Non-pigmented ciliary epithelial cell (primary cell): ENCODE data around the gene HTR3E.
"Not testable (repeated sequence)": the region's sequence is repeated elsewhere in the genome, so short reads cannot be mapped to it uniquely, and the experiment has no call there.

Experiments used
- DNase-seq: peaks from one replicate; pipeline ENCODE4 v3.0.0-alpha.2; 2010; ENCODE audit warnings: low read depth

HTR3E gene

DNA sequence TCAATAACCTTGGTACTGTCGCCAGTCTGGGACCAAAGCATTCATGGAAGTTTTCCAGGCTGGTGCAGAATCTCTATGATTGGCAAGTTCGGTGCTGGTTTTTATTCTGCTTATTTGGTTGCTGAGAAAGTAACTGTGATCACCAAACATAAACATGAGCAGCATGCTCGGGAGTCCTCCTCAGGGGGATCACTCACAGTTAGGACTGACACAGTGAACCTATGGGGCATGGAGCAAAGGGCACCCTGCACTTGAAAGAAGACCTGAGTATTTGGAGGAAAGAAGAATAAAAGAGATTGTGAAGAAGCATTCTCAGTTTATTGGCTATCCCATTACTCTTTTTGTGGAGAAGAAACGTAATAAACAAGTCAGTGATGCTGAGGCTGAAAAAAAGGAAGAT lies 19.2 kb downstream of the HTR3E start:
- DNase-seq = no peak

DNA sequence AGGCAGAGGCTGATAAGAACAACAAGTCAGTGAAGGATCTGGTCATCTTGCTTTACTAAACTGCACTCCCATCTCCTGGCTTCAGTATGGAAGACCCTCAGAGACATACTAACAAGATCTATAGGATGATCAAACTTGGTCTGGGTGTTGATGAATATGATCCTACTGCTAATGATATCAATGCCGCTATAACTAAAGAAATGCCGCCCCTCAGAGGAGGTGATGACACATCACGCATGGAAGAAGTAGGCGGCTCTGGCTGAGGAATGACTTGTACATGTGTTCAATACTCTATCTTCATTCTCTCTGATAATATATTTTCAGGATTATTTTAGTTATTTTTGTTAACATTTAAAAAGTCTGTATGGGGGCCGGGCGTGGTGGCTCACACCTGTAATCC lies 20.8 kb downstream of the HTR3E start:
- no peak for DNase-seq

DNA sequence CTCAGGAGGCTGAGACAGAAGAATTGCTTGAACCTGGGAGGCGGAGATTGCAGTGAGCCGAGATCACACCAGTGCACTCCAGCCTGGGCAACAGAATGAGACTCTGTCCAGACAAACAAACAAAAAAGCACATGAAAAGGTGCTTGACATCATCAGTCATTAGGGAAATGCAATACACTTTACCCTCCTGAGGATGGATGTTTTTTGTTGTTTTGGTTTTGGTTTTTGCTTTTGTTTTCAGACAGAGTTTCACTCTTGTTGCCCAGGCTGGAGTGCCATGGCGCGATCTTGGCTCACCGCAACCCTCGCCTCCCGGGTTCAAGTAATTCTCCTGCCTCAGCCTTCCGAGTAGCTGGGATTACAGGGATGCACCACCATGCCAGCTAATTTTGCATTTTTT lies 24.2 kb downstream of the HTR3E start:
- DNase-seq = not testable (repeated sequence)

DNA sequence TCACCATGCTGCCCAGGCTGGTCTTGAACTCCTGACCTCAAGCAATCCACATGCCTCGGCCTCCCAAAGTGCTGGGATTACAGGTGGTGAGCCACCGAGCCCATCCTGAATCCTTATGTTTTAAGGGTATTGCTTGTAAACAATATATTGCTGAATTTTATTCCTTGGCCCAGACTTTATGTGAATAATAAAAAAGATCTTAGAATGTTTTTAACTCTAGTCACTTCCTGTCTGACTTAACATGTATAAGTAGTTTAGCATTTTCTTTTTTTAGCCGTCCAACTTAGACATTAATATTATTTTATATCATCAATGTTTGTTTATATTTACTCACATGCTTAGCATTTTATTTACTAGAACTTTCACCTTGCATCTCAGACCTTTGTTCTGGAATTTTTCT lies 29.1 kb downstream of the HTR3E start:
- no peak for DNase-seq

DNA sequence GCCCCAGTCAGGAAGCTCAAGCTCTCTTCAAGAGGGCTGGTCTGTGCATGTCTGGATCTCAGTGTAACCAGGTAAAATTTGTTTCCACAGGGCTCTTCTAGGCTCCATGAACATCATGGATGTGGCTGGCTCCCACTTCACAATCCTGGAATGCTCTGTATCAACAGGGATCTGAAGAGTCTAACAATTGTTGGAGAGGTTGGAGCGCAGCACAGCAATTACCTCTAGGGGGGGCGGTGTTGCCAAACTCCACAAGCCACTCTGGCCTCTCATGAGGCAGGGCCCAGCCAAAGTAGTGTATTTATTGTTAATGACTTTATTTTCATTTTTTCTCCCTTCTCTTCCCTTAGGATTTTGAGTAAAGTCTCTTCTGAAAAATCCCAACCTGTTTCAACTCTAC lies 32.1 kb downstream of the HTR3E start:
- DNase-seq = no peak

DNA sequence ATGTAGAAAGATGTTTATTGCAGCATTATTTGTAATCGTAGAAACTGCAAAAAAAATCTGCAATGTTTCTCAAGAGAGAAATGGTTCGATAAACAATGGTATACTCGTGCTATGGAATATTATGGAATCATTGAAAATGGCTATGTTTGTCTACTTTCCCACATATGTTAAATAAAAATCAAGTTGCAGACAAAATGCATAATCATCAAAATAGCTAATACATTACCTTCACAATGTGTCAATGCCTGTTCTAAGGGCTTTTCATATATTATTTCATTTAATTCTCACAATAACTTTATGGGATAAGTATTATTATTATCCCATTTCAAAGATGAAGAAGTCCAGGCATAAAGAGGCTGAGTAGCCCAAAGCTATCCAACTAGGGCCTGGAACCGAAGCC lies 36.1 kb downstream of the HTR3E start:
- no peak for DNase-seq

DNA sequence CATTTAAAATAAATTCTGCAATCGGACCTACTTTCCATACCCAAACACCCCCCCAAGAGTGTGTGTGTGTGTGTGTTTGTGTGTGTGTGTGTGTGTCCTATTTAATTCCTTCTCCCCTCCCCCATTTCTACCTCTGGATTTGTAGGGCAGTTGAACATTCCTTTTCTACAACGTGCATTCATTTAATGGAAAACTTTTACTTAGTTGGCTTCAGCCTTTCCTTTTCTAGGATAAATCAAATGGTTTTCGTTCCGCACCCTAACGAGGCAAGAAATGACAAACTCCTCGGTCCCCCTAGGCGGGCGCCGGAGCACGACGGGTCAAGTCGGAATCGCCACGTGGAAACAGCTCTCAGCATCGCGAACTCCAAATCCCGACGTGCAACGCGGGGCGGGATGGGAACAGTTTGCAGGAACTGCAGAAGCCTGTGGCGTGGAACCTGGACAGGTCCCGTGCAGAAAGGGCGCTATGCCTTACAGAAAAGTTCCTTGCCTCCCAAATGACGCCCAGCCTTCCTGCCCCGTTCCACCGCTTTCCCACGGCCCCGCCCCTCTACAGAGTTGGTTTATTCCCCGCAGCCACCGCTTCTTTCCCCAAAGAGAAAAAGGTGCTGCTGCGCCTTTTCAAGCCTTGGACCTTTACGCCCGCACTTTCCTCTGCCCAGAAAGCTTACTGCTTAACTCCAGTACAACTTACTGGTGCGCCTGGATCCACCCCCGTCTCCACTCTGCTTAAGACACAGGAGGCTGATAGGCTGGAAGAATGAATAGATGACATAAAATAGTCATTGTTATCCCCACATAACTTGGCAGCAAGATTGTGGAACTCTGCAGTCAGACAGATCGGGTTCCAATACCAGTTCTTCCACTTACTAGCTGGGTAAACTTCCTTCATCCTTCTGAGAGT lies 37.2 kb downstream of the HTR3E start:
- DNase-seq = no peak

DNA sequence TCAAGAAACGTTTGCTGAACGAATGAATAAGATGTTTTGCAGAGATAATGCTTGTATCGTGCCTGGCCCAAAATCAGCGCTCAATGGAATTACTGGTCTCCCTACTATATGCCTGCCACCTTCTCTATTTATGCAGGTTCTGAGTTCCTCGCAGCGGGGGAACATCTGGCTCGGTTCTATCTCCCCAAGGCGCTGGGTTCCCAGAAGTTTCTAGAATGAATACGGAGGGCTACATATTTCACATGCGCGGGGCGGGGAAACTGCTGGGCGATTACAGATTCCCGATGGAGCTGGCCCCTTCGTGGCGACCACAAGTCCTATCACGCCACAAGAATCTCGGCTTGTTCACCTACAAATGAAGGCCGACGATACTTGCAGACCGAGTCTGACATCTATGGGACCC lies 37.9 kb downstream of the HTR3E start:
- no peak for DNase-seq

DNA sequence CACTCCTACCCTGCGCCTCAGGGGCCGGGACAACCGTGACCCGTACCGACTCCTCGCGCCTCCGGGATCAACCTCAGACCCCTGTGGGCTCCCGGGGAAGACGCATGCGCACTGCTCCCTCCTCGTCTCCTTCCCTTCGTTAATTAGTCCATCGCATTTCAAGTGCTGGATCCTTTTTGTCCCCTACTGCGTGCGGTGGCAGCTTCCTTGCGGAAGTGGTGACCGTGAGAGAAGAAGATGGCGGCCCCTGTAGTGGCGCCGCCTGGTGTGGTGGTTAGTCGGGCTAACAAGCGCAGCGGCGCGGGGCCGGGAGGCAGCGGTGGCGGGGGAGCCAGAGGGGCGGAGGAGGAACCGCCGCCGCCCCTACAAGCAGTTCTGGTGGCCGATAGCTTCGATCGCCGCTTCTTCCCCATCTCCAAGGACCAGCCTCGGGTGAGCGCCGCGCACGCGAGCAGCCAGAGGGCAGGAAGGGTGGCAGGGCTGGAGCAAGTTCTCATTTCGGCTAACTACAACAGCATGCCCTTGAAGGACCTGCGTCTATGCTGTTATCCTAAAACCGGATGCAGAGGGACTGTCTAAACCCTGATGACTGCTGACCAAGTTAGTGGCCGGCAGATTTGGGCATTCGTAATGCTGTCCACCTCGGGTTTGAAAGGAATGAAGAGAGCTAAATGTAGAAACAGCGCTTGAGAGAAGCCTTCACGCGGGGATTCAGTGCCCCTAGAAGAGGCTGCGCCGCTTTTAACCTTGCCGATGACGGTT lies 38.5 kb downstream of the HTR3E start, which contains the start of gene EIF2B5:
TSS of gene EIF2B5 (plus strand) at position 210 of the 762 bp plus-strand sequence. CDS start at position 238, 28 bp downstream.
- DNase-seq = no peak

DNA sequence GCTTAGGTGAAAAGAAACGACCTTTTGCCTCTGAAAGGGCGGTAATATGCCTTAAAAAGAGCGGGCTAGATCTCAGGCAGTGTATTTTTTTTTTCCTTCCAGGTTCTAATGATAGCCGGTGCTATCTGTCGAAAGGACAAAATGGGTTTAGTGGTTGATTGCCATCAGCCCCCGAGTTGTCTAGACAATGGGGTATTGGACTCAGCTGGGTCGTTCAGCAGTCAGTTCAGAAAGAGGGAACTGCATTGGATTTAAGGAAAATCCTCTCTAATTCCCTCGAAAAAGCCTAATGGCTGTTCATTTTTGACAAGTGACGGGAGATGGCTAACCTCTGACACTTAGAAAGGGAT lies 39.0 kb downstream of the HTR3E start:
- DNase-seq = no peak

DNA sequence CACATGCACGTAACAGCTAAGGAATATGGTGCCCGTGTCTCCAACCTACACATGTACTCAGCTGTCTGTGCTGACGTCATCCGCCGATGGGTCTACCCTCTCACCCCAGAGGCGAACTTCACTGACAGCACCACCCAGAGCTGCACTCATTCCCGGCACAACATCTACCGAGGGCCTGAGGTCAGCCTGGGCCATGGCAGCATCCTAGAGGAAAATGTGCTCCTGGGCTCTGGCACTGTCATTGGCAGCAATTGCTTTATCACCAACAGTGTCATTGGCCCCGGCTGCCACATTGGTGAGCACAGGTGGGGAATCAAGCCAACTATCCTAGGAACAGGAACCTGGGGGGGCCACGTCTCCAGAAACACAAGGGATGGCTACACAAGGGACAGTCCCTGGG lies 43.6 kb downstream of the HTR3E start:
- no peak for DNase-seq

DNA sequence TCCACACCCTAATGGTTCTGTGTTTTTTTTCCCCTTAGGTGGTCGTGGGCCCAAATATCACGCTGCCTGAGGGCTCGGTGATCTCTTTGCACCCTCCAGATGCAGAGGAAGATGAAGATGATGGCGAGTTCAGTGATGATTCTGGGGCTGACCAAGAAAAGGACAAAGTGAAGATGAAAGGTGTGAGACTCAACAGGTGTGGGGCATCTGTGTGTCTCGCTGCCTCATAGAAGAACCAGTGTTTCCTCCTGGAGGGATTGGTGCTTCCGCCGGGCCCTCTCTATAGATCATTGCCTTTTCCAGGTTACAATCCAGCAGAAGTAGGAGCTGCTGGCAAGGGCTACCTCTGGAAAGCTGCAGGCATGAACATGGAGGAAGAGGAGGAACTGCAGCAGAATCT lies 45.3 kb downstream of the HTR3E start:
- no peak for DNase-seq

DNA sequence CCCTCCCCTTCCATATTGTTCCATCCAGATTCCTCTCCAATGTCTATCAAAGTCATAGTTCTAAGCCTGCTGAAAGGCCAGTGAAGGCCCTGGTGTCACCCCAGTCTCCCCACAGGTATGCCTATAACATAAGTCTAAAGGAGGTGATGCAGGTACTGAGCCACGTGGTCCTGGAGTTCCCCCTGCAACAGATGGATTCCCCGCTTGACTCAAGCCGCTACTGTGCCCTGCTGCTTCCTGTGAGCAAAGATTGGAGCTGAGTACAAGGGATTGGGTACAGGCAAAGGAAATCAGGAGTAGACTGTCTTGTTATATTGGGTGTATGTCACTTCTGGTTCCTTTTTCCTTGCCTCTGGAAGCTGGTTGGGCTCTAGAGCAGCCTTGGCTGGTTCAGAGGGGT lies 46.5 kb downstream of the HTR3E start:
- DNase-seq = no peak

DNA sequence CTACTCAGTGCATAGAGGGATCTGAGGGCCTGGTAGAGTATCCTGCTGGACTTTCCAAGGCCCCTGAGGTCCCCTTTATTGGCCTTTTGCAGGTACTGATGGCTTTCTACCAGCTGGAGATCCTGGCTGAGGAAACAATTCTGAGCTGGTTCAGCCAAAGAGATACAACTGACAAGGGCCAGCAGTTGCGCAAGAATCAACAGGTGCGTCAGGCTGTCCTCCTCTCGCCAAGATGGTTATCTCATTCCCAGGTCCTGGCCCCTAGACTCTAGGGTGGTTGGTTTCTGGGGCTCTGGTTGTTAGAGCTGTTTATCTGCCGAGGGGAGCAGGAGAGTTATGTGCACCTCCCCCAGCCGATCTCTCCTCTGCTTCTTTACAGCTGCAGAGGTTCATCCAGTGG lies 47.6 kb downstream of the HTR3E start:
- no peak for DNase-seq

DNA sequence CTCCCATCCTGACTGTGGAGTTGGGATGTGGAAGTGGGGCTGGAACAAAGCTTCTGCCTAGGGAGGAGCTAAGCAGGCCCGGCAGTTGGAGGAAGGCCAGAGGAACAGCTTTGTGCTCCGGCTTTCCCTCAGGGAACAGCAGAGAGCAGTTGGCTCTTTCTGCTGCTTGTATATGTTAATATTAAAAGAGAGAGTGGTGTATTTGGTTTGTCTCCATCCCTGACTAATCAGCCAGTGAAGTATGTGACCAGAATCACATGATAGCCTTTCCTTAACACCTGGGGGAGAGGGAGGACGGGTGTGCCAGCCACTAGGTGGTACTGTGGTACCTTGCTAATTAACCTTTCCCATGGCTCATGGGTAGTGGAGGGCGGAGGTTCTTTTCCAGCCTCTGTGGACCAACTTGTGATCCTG lies 48.3 kb downstream of the HTR3E start:
- DNase-seq = no peak

DNA sequence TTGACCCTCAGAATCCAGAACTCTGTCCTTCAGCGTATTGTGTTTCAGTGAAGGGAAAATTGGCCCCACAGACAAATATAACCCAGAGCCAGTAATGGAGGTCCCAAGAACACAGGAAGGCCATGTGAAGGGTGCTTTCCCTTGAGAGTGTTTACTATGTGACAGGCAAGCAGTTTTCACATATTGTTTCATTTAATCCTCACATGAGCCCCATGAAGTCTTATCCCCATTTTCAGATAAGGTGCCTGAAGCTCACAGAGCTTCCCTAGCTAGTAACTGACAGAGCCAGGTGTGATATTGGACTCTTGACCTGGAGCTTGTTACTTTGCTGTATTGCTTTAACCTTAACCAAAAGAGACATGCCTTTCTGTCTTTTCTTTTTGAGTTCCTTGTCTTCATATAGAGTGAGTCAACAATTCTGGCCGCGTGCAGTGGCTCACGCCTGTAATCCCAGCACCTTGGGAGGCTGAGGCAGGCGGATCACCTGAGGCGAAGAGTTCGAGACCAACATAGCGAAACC lies 48.9 kb downstream of the HTR3E start:
- DNase-seq = no peak

DNA sequence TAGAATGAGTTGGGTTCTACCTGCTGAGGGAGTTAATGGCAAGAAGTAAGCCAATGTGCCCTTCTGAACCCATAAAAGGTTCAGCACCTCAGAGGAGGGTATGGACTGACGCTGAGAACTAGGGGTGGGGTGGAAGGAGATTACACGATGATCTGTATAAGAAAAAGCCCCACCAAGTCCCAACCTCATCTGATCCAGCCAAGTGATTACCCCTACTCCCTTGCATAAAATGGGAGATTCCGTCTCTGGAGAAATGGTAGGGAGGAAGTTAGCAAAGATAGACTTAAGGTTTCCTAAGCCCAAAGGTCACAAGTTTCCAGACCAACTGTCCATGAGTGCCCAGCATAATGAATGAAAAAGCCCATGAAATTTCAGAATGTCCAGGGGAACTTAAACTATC lies 51.2 kb downstream of the HTR3E start:
- no peak for DNase-seq

DNA sequence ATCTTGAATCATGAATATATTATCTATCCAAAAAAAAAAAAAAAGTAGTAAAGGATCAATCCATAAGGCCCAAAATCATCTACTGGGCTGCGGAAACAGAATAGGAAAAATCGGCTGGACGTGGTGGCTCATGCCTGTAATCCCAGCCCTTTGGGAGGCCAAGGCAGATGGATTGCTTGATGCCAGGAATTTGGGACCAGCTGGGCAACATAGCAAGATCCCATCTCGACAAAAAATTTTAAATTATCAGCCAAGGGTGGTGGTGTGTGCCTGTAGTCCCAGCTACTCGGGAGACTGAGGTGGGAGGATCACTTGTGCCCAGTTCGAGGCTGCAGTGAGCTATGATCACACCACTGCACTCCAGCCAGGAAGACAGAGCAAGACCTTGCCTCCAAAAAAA lies 52.3 kb downstream of the HTR3E start:
- no peak for DNase-seq

DNA sequence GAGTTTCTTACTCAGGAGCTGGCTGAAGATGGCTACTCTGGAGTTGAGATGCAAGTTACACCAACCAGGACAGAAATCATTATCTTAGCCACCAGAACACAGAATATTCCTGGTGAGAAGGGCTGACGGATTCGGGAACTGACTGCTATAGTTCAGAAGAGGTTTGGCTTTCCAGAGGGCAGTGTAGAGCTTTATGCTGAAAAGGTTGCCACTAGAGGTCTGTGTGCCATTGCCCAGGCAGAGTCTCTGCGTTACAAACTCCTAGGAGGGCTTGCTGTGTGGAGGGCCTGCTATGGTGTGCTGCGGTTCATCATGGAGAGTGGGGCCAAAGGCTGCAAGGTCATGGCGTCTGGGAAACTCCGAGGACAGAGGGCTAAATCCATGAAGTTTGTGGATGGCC lies 52.9 kb downstream of the HTR3E start:
- not testable (repeated sequence) for DNase-seq

DNA sequence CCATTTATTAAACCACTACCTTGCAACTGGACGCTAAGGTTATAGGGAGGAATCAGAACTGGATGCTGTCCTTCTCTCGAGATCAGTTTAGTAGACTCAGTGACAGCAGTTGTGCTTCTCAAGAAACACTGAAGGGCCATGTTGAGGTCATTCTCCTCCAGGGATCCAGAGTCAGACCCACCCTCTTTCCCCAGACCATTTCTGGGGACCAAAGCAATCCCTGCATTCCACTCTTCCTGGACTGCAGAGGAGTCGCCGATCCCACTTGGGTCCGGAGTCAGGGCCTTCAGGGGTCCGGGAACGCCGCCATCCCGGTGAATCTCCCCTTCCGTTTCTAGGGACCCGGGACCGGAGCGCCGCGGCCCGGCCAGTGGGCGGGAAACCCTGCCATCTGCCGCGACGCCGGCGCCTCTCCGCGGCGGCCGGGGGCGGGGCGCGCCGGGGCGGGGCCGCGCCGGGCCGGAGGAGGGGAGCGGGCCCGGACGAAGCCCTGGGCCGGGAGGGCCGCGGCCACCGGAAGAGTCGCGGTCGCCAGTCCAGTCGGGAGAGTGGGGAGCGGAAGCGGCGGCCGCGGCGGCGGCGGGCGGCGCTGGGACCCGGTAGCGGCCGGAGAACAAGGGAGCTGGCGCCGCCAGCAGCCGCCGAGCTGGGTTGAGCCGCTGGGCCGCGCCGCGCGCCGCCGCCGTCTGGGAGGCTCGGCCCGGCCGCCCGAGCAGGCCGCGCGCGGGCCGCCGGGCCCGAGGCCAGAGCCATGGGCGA lies 58.2 kb downstream of the HTR3E start, which contains the start of gene DVL3:
TSS of gene DVL3 (plus strand) at position 493 of the 759 bp plus-strand sequence. CDS start at position 752, 259 bp downstream.
- DNase-seq = no peak

DNA sequence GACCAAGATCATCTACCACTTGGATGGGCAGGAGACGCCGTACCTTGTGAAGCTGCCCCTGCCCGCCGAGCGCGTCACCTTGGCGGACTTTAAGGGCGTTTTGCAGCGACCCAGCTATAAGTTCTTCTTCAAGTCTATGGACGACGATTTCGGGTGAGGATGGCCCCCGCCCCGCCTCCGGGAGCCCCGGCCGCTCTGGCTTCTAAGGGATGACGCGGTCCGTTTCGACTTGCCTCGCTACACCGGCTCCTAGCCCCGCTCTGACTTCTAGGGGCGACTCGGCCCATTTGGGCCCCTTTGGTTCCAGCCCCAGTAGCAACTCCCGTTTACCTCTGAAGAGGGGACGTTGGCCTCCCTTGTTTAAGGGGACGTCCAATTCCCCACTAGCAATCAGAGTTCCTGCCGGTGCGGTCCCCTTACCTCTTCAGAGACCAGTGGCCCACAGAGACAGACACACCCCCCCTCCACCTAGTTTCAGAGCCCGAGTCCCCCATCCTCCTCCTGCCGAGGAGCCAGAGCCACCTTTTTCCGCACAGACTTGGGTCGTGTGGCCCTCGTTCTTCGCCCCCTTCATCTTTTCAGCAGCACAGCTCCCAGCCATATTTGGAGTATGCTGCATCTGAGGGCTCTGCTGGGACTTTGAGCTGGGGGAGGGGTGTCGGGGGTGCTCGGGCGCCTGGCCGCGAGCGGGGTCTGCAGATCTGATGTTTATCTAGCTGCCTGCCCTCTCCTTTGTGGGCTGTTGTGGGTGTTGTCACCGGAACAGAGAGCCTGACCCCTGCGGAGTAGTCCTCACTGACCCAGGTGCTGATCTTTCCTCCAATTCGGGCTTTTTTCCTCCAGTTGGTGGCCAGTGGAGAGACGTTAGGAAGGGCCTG lies 59.0 kb downstream of the HTR3E start:
- no peak for DNase-seq
